ENCODE results near the gene IBTK. TPM values are rescaled to one million over a fixed set of nuclear protein-coding genes. Genes with fewer than 3 reads are reported as not detected.
"Not testable (repeated sequence)": the region's sequence is repeated elsewhere in the genome, so short reads cannot be mapped to it uniquely, and the experiment has no call there.

IBTK gene

DNA sequence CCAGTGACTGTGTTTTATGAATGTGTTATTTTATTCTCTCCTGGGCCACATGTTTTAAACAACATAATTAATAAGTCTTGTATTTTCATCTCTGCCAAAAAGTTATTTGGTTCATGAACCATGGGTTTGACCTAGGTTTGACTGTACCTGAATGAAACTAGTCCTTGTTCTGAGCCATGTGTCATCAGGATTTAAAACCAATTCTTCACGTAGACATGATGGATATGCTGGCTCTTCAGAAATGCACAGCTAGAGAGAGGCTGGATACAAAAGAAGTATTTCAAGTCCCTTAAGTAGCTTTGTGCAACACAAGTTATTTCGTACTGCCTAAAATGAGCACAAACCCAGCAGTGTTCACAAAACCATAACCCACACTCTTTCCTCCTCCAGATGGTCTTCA, 116.1 kb downstream of the IBTK start:
- H3K4me1 ChIP-seq (ENCODE audit: control insufficient read depth, insufficient read depth, low read length) = no peaks in the 10 kb centered on the region

DNA sequence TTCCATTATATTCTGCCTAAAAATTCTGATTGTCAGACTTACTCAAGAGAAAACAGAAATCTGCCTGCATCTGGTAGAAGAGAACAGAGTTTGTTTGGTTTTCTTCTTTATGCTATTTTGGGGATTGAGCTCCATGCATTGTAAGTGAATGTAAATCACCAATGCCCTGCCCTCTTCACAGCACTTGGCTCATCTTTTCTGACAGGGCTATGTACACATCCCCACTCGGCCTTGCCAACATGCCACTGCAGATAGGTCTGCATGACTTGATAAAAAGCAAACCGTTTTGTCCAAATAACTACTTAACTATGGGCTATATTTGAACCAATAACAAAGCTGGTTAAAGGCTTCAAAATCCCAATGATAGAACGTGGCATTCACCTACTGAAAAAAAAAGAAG, 117.7 kb downstream of the IBTK start:
- Histone ChIP-seq H3K4me2 (ENCODE audit: low read length) (no peak overlapping the region), H3K4me1 (ENCODE audit: control insufficient read depth, insufficient read depth, low read length) (no peaks in the 10 kb centered on the region), H3K27me3 (ENCODE audit: control insufficient read depth, insufficient read depth, low read length) (no peaks in the 10 kb centered on the region), H3K9ac (ENCODE audit: low read depth, low read length) (no peak overlapping the region), H3K36me3 (ENCODE audit: insufficient read depth, low read length) (no peaks in the 10 kb centered on the region), H3K4me3 (ENCODE audit: low read length) (no peak overlapping the region), H3K9me3 (replicated peaks; ENCODE audit: low read length) (no peaks in the 10 kb centered on the region)

More for the DNA sequence above, 116.1 kb downstream of the IBTK start:
- Histone ChIP-seq H3K4me3 (ENCODE audit: low read length) (no peak overlapping the region), H3K4me2 (ENCODE audit: low read length) (no peak overlapping the region), H3K36me3 (ENCODE audit: insufficient read depth, low read length) (no peaks in the 10 kb centered on the region), H3K9ac (ENCODE audit: low read depth, low read length) (no peak overlapping the region), H3K27me3 (ENCODE audit: control insufficient read depth, insufficient read depth, low read length) (no peaks in the 10 kb centered on the region), H3K9me3 (replicated peaks; ENCODE audit: low read length) (no peaks in the 10 kb centered on the region)

DNA sequence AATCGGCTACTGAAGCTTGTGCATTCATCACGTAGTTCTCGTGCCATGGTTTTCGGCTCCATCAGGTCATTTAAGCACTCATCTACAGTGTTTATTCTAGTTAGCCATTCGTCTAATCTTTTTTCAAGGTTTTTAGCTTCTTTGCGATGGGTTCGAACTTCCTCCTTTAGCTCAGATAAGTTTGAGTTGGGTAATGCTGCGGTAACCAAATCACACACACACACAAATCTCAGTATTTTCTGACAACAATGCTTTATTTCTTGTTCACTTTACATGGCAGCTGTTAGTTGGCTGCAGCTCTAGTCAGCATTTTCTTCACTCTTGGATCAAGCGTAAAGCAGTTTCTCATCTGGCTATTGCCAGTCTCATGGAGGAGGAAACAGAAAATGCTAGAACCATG, 118.6 kb downstream of the IBTK start:
- H3K27me3 ChIP-seq (ENCODE audit: control insufficient read depth, insufficient read depth, low read length) = not testable (repeated sequence)

DNA sequence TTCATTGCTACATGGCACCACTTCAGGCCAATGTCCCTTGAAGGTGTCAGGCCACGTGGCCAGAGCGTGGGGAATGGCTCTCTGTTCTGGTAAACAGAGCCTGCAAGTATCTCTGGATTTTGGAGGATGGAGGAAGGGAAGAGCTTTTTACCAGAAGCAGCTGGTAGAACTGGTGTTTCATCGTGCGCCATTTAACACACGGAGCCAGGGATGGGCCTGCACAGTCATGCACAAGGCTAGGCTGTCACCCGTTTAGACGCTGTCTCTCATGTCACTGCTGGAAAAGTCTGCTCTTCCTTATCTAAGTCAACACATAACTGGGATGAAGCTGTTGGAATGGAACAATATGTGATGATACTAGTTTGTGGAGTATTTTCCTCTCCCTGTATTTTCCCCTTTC, 123.9 kb downstream of the IBTK start:
- no peak overlapping the region for H3K4me3 ChIP-seq (ENCODE audit: low read length)

More for the DNA sequence above, 118.6 kb downstream of the IBTK start:
- not testable (repeated sequence) for H3K4me3 ChIP-seq (ENCODE audit: low read length); H3K9ac ChIP-seq (ENCODE audit: low read depth, low read length); H3K9me3 ChIP-seq (replicated peaks; ENCODE audit: low read length); H3K4me2 ChIP-seq (ENCODE audit: low read length); H3K4me1 ChIP-seq (ENCODE audit: control insufficient read depth, insufficient read depth, low read length); H3K36me3 ChIP-seq (ENCODE audit: insufficient read depth, low read length)

More for the DNA sequence above, 123.9 kb downstream of the IBTK start:
- no peak overlapping the region for H3K4me2 ChIP-seq (ENCODE audit: low read length)
- no peak overlapping the region for H3K9ac ChIP-seq (ENCODE audit: low read depth, low read length)
- H3K36me3 ChIP-seq (ENCODE audit: insufficient read depth, low read length) = no peaks in the 10 kb centered on the region
- no peaks in the 10 kb centered on the region for H3K9me3 ChIP-seq (replicated peaks; ENCODE audit: low read length)
- no peaks in the 10 kb centered on the region for H3K4me1 ChIP-seq (ENCODE audit: control insufficient read depth, insufficient read depth, low read length)
- H3K27me3 ChIP-seq (ENCODE audit: control insufficient read depth, insufficient read depth, low read length) = no peaks in the 10 kb centered on the region

Small RNAs within 50 kb of the gene (small RNA-seq; reads per million reads assigned to genes)
- gene RNU6-130P = not detected
